ENCODE data around the gene TASP1. TPM values are rescaled to one million over a fixed set of nuclear protein-coding genes. Genes with fewer than 3 reads are reported as not detected.
"Not testable (repeated sequence)": the region's sequence is repeated elsewhere in the genome, so short reads cannot be mapped to it uniquely, and the experiment has no call there.

Gene TASP1
- total RNA-seq, 1 experiment from 2014 or later: 27.4 TPM

DNA sequence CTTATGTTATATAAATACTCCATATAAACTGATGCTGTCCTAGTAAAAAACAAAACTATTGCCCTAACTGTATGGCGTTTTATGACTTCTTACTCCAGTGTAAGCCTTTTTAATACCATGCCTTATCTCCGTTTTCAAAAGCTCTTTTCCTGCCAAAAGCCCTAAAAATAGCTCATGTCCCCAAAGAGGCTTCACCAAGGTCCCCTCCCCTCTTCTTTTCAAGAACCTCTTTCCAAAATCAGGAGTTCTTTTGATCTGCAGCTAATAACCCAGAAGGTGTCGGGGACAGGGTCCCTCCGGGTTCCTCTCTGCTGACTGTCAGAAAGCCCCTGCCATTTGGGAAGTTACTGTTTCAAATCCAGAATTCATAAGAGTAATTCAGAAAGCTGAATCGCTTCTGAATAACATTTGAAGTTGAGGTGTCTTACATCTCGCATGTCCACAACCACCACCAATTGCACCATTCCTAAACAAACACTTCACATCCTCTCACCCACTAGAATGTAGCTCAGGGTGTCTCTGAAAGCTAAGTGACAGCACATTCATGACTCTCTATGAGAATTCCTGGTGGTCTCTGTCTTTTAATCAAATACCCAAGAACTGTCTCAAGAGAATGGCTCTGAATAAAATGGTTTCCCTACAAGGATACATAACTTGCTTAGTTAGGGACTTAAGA lies 13.3 kb downstream of the TASP1 start:
- Mint-ChIP-seq H3K27me3 (ENCODE audit: insufficient read depth, unreplicated experiment) (no peaks in the 10 kb centered on the region), H3K27ac (ENCODE audit: unreplicated experiment) (no peak overlapping the region), H3K4me3 (ENCODE audit: unreplicated experiment) (no peak overlapping the region), H3K36me3 (ENCODE audit: insufficient read depth, unreplicated experiment) (peaks cover 12% of the 10 kb centered on the region), H3K9me3 (ENCODE audit: unreplicated experiment) (no peaks in the 10 kb centered on the region), H3K4me1 (ENCODE audit: low read depth, unreplicated experiment) (peaks cover 6% of the 10 kb centered on the region)
- ChIA-PET CTCF (no interaction called here), POLR2A (no interaction called here)
- BruUV-seq (replicated peaks): no TSS peak
- TF ChIP-seq, protein P1, sequence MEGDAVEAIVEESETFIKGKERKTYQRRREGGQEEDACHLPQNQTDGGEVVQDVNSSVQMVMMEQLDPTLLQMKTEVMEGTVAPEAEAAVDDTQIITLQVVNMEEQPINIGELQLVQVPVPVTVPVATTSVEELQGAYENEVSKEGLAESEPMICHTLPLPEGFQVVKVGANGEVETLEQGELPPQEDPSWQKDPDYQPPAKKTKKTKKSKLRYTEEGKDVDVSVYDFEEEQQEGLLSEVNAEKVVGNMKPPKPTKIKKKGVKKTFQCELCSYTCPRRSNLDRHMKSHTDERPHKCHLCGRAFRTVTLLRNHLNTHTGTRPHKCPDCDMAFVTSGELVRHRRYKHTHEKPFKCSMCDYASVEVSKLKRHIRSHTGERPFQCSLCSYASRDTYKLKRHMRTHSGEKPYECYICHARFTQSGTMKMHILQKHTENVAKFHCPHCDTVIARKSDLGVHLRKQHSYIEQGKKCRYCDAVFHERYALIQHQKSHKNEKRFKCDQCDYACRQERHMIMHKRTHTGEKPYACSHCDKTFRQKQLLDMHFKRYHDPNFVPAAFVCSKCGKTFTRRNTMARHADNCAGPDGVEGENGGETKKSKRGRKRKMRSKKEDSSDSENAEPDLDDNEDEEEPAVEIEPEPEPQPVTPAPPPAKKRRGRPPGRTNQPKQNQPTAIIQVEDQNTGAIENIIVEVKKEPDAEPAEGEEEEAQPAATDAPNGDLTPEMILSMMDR (IDR thresholded peaks at IDR 0.05; ENCODE audit: insufficient read depth in 1 of 2, low read depth in 1 of 2, low read length in 1 of 2, severe bottlenecking in 1 of 2, unreplicated experiment in 1 of 2): no peak
- Histone ChIP-seq H3K27me3 (replicated peaks; ENCODE audit: control insufficient read depth, insufficient read depth, low read length) (no peaks in the 10 kb centered on the region), H3K36me3 (ENCODE audit: control insufficient read depth, insufficient read depth, low read length) (no peaks in the 10 kb centered on the region), H3K4me1 (peaks cover 10% of the 10 kb centered on the region; the same call in 1 of the 2 replicates), H3K9me3 (no peaks in the 10 kb centered on the region), H3K4me3 (ENCODE audit: low read depth, low read length) (no peak overlapping the region)
- no peak for DNase-seq
- intact Hi-C loops (cut with micrococcal nuclease; ENCODE audit: unreplicated experiment): no loop called here

DNA sequence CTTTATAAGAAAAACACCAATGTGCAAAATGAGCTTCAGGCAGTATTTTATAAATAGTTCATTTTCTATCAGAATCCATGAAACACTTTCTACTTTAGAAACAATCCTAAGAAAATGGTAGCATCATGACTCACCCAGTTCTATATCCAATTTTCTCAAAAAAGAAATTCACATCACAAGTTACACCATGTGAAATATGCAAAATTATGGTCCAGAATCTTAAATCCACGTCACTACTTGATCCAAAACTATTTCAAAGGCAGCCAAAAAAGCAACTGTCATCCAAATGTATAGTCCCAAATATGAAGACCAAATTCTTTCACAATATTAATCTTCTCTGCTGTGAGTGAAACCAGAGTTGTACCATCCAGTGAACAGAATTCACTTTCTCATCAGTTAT lies 19.3 kb downstream of the TASP1 start:
- H3K4me3 Mint-ChIP-seq (ENCODE audit: unreplicated experiment); H3K9me3 Mint-ChIP-seq (ENCODE audit: unreplicated experiment); H3K4me3 ChIP-seq (ENCODE audit: low read depth, low read length); POLR2A ChIA-PET; H3K27me3 ChIP-seq (replicated peaks; ENCODE audit: control insufficient read depth, insufficient read depth, low read length); DNase-seq; H3K9me3 ChIP-seq; intact Hi-C loops (cut with micrococcal nuclease; ENCODE audit: unreplicated experiment); H3K27me3 Mint-ChIP-seq (ENCODE audit: insufficient read depth, unreplicated experiment); H3K36me3 ChIP-seq (ENCODE audit: control insufficient read depth, insufficient read depth, low read length); H3K4me1 ChIP-seq; H3K4me1 Mint-ChIP-seq (ENCODE audit: low read depth, unreplicated experiment); BruUV-seq (replicated peaks); CTCF ChIA-PET; H3K27ac Mint-ChIP-seq (ENCODE audit: unreplicated experiment): not testable (repeated sequence)
- peaks cover 26% of the 10 kb centered on the region for H3K36me3 Mint-ChIP-seq (ENCODE audit: insufficient read depth, unreplicated experiment)

DNA sequence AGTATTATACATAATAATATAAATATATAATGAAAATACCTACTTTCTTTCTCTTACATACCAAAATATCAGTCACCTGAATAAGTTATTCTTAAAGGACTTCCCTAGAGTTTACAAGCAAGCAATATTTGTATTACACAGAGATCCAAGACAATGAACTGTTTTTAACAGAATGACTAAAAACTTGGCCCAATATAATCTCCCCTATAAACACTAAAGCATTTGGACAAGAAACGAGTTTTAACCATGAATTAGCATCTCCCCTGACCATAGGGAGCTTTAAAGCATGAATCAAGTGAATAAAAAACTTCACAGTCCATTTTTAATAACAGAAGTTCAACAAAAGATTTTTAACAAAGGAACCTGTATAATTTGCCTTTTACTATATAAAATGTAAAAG lies 20.3 kb downstream of the TASP1 start:
- H3K27me3 Mint-ChIP-seq (ENCODE audit: insufficient read depth, unreplicated experiment); DNase-seq; POLR2A ChIA-PET; H3K9me3 Mint-ChIP-seq (ENCODE audit: unreplicated experiment); H3K27ac Mint-ChIP-seq (ENCODE audit: unreplicated experiment); H3K27me3 ChIP-seq (replicated peaks; ENCODE audit: control insufficient read depth, insufficient read depth, low read length); H3K9me3 ChIP-seq; BruUV-seq (replicated peaks); CTCF ChIA-PET; intact Hi-C loops (cut with micrococcal nuclease; ENCODE audit: unreplicated experiment); H3K4me1 ChIP-seq; H3K4me3 ChIP-seq (ENCODE audit: low read depth, low read length); H3K36me3 ChIP-seq (ENCODE audit: control insufficient read depth, insufficient read depth, low read length); H3K4me3 Mint-ChIP-seq (ENCODE audit: unreplicated experiment); H3K4me1 Mint-ChIP-seq (ENCODE audit: low read depth, unreplicated experiment): not testable (repeated sequence)
- H3K36me3 Mint-ChIP-seq (ENCODE audit: insufficient read depth, unreplicated experiment): peaks cover 26% of the 10 kb centered on the region

DNA sequence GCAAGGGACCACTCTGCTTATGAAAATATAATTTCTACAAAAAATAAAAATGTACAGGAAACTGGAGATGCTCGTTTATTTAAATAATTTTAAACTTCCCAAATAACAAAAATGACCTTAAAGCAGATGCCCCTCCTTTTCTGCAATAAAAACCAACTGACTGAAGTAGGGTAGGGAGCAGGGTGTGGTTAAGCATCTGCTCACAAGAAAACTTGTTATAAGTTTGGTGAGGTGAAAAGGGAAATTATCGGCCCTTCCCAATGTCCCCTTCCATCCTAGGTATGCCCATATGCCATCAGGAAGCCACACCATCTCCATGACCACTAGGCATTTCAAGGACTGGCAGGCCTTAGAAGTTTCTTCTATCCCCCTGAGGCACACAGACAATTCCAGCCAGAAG lies 21.1 kb downstream of the TASP1 start:
- DNase-seq; H3K4me3 ChIP-seq (ENCODE audit: low read depth, low read length); CTCF ChIA-PET; POLR2A ChIA-PET; H3K4me1 Mint-ChIP-seq (ENCODE audit: low read depth, unreplicated experiment); H3K27ac Mint-ChIP-seq (ENCODE audit: unreplicated experiment); H3K36me3 ChIP-seq (ENCODE audit: control insufficient read depth, insufficient read depth, low read length); intact Hi-C loops (cut with micrococcal nuclease; ENCODE audit: unreplicated experiment); H3K4me1 ChIP-seq; BruUV-seq (replicated peaks); H3K27me3 ChIP-seq (replicated peaks; ENCODE audit: control insufficient read depth, insufficient read depth, low read length); H3K9me3 ChIP-seq; H3K9me3 Mint-ChIP-seq (ENCODE audit: unreplicated experiment); H3K27me3 Mint-ChIP-seq (ENCODE audit: insufficient read depth, unreplicated experiment); H3K4me3 Mint-ChIP-seq (ENCODE audit: unreplicated experiment): not testable (repeated sequence)
- peaks cover 22% of the 10 kb centered on the region for H3K36me3 Mint-ChIP-seq (ENCODE audit: insufficient read depth, unreplicated experiment)

DNA sequence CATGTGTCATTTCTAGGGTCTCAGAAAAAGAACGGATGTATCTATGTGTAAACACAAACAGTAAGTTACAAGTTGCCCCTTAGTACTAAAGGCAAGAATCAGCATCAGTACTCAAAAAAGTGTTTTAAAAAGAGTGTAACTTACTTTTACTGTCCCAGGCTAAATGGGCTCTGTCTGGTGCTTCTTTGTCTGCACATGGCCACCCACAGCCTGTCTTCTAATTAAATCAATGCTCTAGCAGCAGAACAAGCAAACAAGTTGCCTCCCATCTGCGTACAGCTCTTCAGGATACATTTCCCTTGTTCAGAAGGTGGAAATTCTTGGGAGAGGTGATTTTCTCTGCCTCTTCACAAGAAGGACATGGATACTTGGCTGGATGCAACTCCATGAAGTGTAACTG lies 22.0 kb downstream of the TASP1 start:
- H3K36me3 ChIP-seq (ENCODE audit: control insufficient read depth, insufficient read depth, low read length); intact Hi-C loops (cut with micrococcal nuclease; ENCODE audit: unreplicated experiment); H3K9me3 ChIP-seq; H3K4me1 Mint-ChIP-seq (ENCODE audit: low read depth, unreplicated experiment); CTCF ChIA-PET; H3K4me3 ChIP-seq (ENCODE audit: low read depth, low read length); H3K9me3 Mint-ChIP-seq (ENCODE audit: unreplicated experiment); H3K4me3 Mint-ChIP-seq (ENCODE audit: unreplicated experiment); H3K27me3 ChIP-seq (replicated peaks; ENCODE audit: control insufficient read depth, insufficient read depth, low read length); H3K27me3 Mint-ChIP-seq (ENCODE audit: insufficient read depth, unreplicated experiment); H3K4me1 ChIP-seq; POLR2A ChIA-PET; H3K27ac Mint-ChIP-seq (ENCODE audit: unreplicated experiment); BruUV-seq (replicated peaks); DNase-seq: not testable (repeated sequence)
- peaks cover 20% of the 10 kb centered on the region for H3K36me3 Mint-ChIP-seq (ENCODE audit: insufficient read depth, unreplicated experiment)

Measured in Caco-2 (cell line).